Measurements from ENCODE around the gene MAPK11.

The MAPK11 gene

GRCh38 chr22:50307890-50308596, 37.9 kb upstream of the MAPK11 start:
- no peak for DNase-seq (ENCODE audit: low spot score)

GRCh38 chr22:50306753-50307749, 36.9 kb upstream of the MAPK11 start, which contains the start of gene PLXNB2:
TSS of gene PLXNB2 (minus strand) at chr22:50307646. CDS start at chr22:50290584, 17,062 bp downstream.
- peak; percentile 89 for DNase-seq (ENCODE audit: low spot score)

GRCh38 chr22:50305923-50306566, 35.9 kb upstream of the MAPK11 start:
- peak; percentile 39 for DNase-seq (ENCODE audit: low spot score)

- DNase-seq (ENCODE audit: low spot score), result no peak
Measured at GRCh38 chr22:50305393-50305922, 35.3 kb upstream of the MAPK11 start.

GRCh38 chr22:50304528-50305392, 34.6 kb upstream of the MAPK11 start:
- peak; percentile 62 for DNase-seq (ENCODE audit: low spot score)

GRCh38 chr22:50303848-50304527, 33.8 kb upstream of the MAPK11 start:
- peak; percentile 45 for DNase-seq (ENCODE audit: low spot score)

GRCh38 chr22:50303515-50303847, 33.3 kb upstream of the MAPK11 start:
- no peak for DNase-seq (ENCODE audit: low spot score)

GRCh38 chr22:50302564-50302963, 32.4 kb upstream of the MAPK11 start:
- DNase-seq (ENCODE audit: low spot score), result no peak

- DNase-seq (ENCODE audit: low spot score), result no peak
Measured at GRCh38 chr22:50302041-50302541, 31.9 kb upstream of the MAPK11 start.

GRCh38 chr22:50301581-50301991, 31.4 kb upstream of the MAPK11 start:
- DNase-seq (ENCODE audit: low spot score), result no peak

GRCh38 chr22:50300620-50301257, 30.6 kb upstream of the MAPK11 start:
- DNase-seq (ENCODE audit: low spot score), result no peak

GRCh38 chr22:50299785-50300619, 29.8 kb upstream of the MAPK11 start:
- no peak for DNase-seq (ENCODE audit: low spot score)

- DNase-seq (ENCODE audit: low spot score), result no peak
Measured at GRCh38 chr22:50298937-50299784, 29.0 kb upstream of the MAPK11 start.

- DNase-seq (ENCODE audit: low spot score), result no peak
Measured at GRCh38 chr22:50298266-50298637, 28.1 kb upstream of the MAPK11 start.

GRCh38 chr22:50297510-50298265, 27.5 kb upstream of the MAPK11 start:
- DNase-seq (ENCODE audit: low spot score), result no peak

- DNase-seq (ENCODE audit: low spot score), result no peak
Measured at GRCh38 chr22:50296658-50297490, 26.7 kb upstream of the MAPK11 start.

- no peak for DNase-seq (ENCODE audit: low spot score)
Measured at GRCh38 chr22:50294319-50294656, 24.1 kb upstream of the MAPK11 start.
